H9 (cell line): ENCODE results near the gene GPN2. TPM values are rescaled to one million over a fixed set of nuclear protein-coding genes. Genes with fewer than 3 reads are reported as not detected.

Source experiments
- DNase-seq: peaks from one replicate; pipeline ENCODE4 v3.0.0-alpha.2; 2017
- H2AFZ ChIP-seq: one replicate; pipeline ENCODE4 v1.6.1; 2013; ENCODE audit warnings: mild to moderate bottlenecking, low read length, control low read depth, moderate library complexity
- H2AK5ac ChIP-seq: 2 replicates; pipeline ENCODE4 v1.6.1; 2013; ENCODE audit warnings: low read length, control low read depth, mixed read lengths; ENCODE audit not compliant: insufficient read length
- H2BK120ac ChIP-seq: one replicate; pipeline ENCODE4 v1.6.1; 2013; ENCODE audit warnings: low read depth, mild to moderate bottlenecking, low read length, control low read depth, inconsistent platforms; ENCODE audit not compliant: poor library complexity, severe bottlenecking
- H2BK12ac ChIP-seq: 2 replicates; pipeline ENCODE4 v1.6.1; 2013; ENCODE audit warnings: low read length, control low read depth, mixed read lengths, low read depth; ENCODE audit not compliant: insufficient read length
- H2BK15ac ChIP-seq: 2 replicates; pipeline ENCODE4 v1.6.1; 2013; ENCODE audit warnings: low read depth, low read length, control low read depth
- H2BK20ac ChIP-seq: one replicate; pipeline ENCODE4 v1.6.1; 2013; ENCODE audit warnings: low read depth, mild to moderate bottlenecking, low read length, control low read depth, inconsistent platforms; ENCODE audit not compliant: poor library complexity, severe bottlenecking
- H2BK5ac ChIP-seq: 2 replicates; pipeline ENCODE4 v1.6.1; 2013; ENCODE audit warnings: low read length, control low read depth, mixed read lengths; ENCODE audit not compliant: insufficient read length
- H3K14ac ChIP-seq: 2 replicates; pipeline ENCODE4 v1.6.1; 2013; ENCODE audit warnings: low read length, control low read depth; ENCODE audit not compliant: insufficient read depth
- H3K18ac ChIP-seq: 2 replicates; pipeline ENCODE4 v1.6.1; 2013; ENCODE audit warnings: low read depth, mild to moderate bottlenecking, mixed read lengths, low read length, control low read depth; ENCODE audit not compliant: insufficient read length
- H3K23ac ChIP-seq: 2 replicates; pipeline ENCODE4 v1.6.1; 2013; ENCODE audit warnings: low read length, control low read depth, mixed read lengths, low read depth; ENCODE audit not compliant: insufficient read length
- H3K23me2 ChIP-seq: 2 replicates; pipeline ENCODE4 v1.6.1; 2013; ENCODE audit warnings: low read depth, mild to moderate bottlenecking, mixed read lengths, low read length, control low read depth; ENCODE audit not compliant: insufficient read length, poor library complexity, severe bottlenecking
- H3K27ac ChIP-seq: 2 replicates; pipeline ENCODE4 v1.5.1; 2013; ENCODE audit warnings: low read length, control low read depth, mixed read lengths, low read depth; ENCODE audit not compliant: insufficient read length
- H3K27me3 ChIP-seq: 2 replicates; pipeline ENCODE4 v1.6.1; 2013; ENCODE audit warnings: low read length, control low read depth, inconsistent platforms; ENCODE audit not compliant: insufficient read depth
- H3K4ac ChIP-seq: 2 replicates; pipeline ENCODE4 v1.6.1; 2013; ENCODE audit warnings: low read depth, mild to moderate bottlenecking, control low read depth, inconsistent platforms, low read length, moderate library complexity
- H3K4me1 ChIP-seq: 2 replicates; pipeline ENCODE4 v1.6.1; 2013; ENCODE audit warnings: low read length, control low read depth, inconsistent platforms; ENCODE audit not compliant: insufficient read depth
- H3K4me2 ChIP-seq: 2 replicates; pipeline ENCODE4 v1.6.1; 2013; ENCODE audit warnings: low read length, control low read depth, mixed read lengths; ENCODE audit not compliant: insufficient read length, insufficient read depth
- H3K56ac ChIP-seq: 2 replicates; pipeline ENCODE4 v1.6.1; 2013; ENCODE audit warnings: low read depth, mild to moderate bottlenecking, mixed read lengths, low read length, control low read depth; ENCODE audit not compliant: insufficient read length
- H3K79me1 ChIP-seq: 2 replicates; pipeline ENCODE4 v1.6.1; 2013; ENCODE audit warnings: low read depth, mild to moderate bottlenecking, moderate library complexity, low read length, control low read depth, inconsistent platforms; ENCODE audit not compliant: insufficient read depth, poor library complexity, severe bottlenecking
- H3K79me2 ChIP-seq: 2 replicates; pipeline ENCODE4 v1.6.1; 2013; ENCODE audit warnings: low read length, control low read depth, inconsistent platforms; ENCODE audit not compliant: insufficient read depth
- H3K9ac ChIP-seq: 2 replicates; pipeline ENCODE4 v1.6.1; 2013; ENCODE audit warnings: low read length, control low read depth, mixed read lengths; ENCODE audit not compliant: insufficient read length; ENCODE audit errors: extremely low read depth
- H3K9me3 ChIP-seq: one replicate; pipeline ENCODE4 v1.6.1; 2013; ENCODE audit warnings: low read depth, low read length, inconsistent platforms; ENCODE audit not compliant: control insufficient read depth
- H3T11ph ChIP-seq: one replicate; pipeline ENCODE4 v1.6.1; 2013; ENCODE audit warnings: mild to moderate bottlenecking, low read length, control low read depth, inconsistent platforms
- H4K20me1 ChIP-seq: one replicate; pipeline ENCODE4 v1.6.1; 2013; ENCODE audit not compliant: control insufficient read depth, insufficient read length, insufficient read depth
- H4K5ac ChIP-seq: 2 replicates; pipeline ENCODE4 v1.6.1; 2013; ENCODE audit warnings: low read depth, mild to moderate bottlenecking, mixed read lengths, low read length, control low read depth; ENCODE audit not compliant: insufficient read length
- H4K8ac ChIP-seq: replicated peaks from 2 replicates; pipeline ENCODE4 v1.6.1; 2013; ENCODE audit warnings: low read length, control low read depth, mixed read lengths, low read depth; ENCODE audit not compliant: insufficient read length
- H4K91ac ChIP-seq: 2 replicates; pipeline ENCODE4 v1.6.1; 2013; ENCODE audit warnings: low read depth, mild to moderate bottlenecking, moderate library complexity, mixed read lengths, low read length, control low read depth; ENCODE audit not compliant: insufficient read length
- H3K27ac Mint-ChIP-seq, 3 experiments: 2 replicates in 2 of 3; 3 replicates in 1 of 3; pipeline ENCODE4 v1.8.0; 2020 to 2021; ENCODE audit warnings: mixed read lengths in 3 of 3, mild to moderate bottlenecking in 1 of 3, moderate library complexity in 1 of 3
- H3K27me3 Mint-ChIP-seq: 2 replicates; pipeline ENCODE4 v1.8.0; 2021; ENCODE audit warnings: low read depth, mild to moderate bottlenecking, moderate library complexity, mixed read lengths
- H3K36me3 Mint-ChIP-seq, 3 experiments: 2 replicates in 2 of 3; 3 replicates in 1 of 3; pipeline ENCODE4 v1.8.0; 2020 to 2021; ENCODE audit warnings: low read depth in 3 of 3, mixed read lengths in 3 of 3; ENCODE audit not compliant: insufficient read depth in 1 of 3
- H3K4me1 Mint-ChIP-seq, 2 experiments: 2 replicates each; pipeline ENCODE4 v1.8.0; 2020; ENCODE audit warnings: mixed read lengths in 2 of 2
- H3K4me3 Mint-ChIP-seq, 2 experiments: 2 replicates in 1 of 2; 3 replicates in 1 of 2; pipeline ENCODE4 v1.8.0; 2020 to 2021; ENCODE audit warnings: mild to moderate bottlenecking in 2 of 2, mixed read lengths in 2 of 2, moderate library complexity in 1 of 2
- H3K9me3 Mint-ChIP-seq, 2 experiments: 2 replicates in 1 of 2; 3 replicates in 1 of 2; pipeline ENCODE4 v1.8.0; 2020; ENCODE audit warnings: mild to moderate bottlenecking in 2 of 2, mixed read lengths in 2 of 2, moderate library complexity in 1 of 2
- WGBS: extraction: QIAGEN DNeasy Blood & Tissue Kit; methylation state at CpG from one replicate; pipeline ENCODE4 v1.1.7; 2013; ENCODE audit warnings: missing lambda C conversion rate, low lambda C conversion rate, mixed read lengths; ENCODE audit not compliant: insufficient read length; ENCODE audit errors: extremely low coverage; 5-methylcytosine and 5-hydroxymethylcytosine counted together
- total RNA-seq: library from RNA; stranded (reverse); gene quantifications from 2 replicates; pipeline ENCODE4 v1.2.1, GENCODE V29; 2021
- TF ChIP-seq, protein P1 (sequence below): fragments of 200-600 bp; sonication (generic); conservative IDR thresholded peaks from 3 replicates; pipeline ENCODE4 v1.8.0; 2021; ENCODE audit warnings: antibody characterized with exemption, mild to moderate bottlenecking

GPN2 gene
- total RNA-seq, 1 experiment from 2014 or later = 47.8 TPM

DNA sequence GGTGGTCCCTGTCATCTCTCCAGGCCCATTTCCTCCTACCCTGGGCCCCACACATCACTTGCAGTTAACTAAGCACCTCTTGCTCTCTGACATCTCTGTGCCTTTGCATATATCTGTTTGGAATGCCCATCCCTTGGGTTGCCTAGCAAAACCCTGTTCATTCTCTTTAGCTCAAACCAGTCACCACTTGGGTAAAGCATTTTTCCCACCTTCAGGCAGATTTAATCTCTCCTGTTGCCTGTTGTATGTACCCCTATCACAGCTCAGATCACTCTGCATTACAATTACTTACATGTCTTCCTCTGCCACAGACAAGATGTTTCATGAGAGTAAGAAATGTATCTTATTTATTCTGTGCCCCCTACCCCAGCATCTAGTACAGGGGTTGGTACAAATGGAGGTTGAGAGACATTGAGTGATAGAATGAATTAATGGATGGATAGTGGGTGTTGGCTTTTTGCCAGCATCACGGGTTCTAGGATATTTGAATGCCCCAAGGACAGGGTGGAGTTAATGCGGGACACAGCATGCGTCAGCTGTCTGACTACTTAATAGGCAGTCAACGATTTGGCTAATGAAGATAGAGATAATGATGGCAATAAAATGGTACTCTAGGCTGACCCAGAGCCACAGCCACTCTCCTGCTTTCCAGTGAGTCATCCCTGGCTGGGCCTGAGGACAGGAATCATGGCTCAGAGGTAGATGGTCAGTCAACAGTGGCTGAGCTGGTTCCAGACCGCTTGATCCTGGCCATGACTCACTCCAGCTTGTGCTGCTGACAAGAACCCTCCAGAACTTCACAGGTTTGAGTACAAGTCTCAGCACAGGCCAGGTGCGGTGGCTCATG is 17.2 kb upstream of the GPN2 start:
- H3K4me1 ChIP-seq = no peaks in the 10 kb centered on the region
- no peak overlapping the region for H3K4ac ChIP-seq
- no peak overlapping the region; the same call in 1 of the 2 replicates for H3K14ac ChIP-seq
- Mint-ChIP-seq H3K36me3 (no peaks in the 10 kb centered on the region), H3K4me3 (no peak overlapping the region), H3K27ac (no peak overlapping the region), H3K4me1 (no peaks in the 10 kb centered on the region), H3K27me3 (peaks cover 2% of the 10 kb centered on the region), H3K9me3 (no peaks in the 10 kb centered on the region)
- no peaks in the 10 kb centered on the region for H3K9me3 ChIP-seq
- no peak overlapping the region for H4K91ac ChIP-seq
- H4K20me1 ChIP-seq = no peaks in the 10 kb centered on the region
- H4K8ac ChIP-seq = no peak overlapping the region
- H3K9ac ChIP-seq = no peak overlapping the region
- H3K27ac ChIP-seq = no peak overlapping the region
- H2BK12ac ChIP-seq = no peak overlapping the region
- no peak overlapping the region for H2BK5ac ChIP-seq
- no peaks in the 10 kb centered on the region for H3K79me1 ChIP-seq
- H3K27me3 ChIP-seq = no peaks in the 10 kb centered on the region
- no peaks in the 10 kb centered on the region for H3K23me2 ChIP-seq
- TF ChIP-seq, protein P1, sequence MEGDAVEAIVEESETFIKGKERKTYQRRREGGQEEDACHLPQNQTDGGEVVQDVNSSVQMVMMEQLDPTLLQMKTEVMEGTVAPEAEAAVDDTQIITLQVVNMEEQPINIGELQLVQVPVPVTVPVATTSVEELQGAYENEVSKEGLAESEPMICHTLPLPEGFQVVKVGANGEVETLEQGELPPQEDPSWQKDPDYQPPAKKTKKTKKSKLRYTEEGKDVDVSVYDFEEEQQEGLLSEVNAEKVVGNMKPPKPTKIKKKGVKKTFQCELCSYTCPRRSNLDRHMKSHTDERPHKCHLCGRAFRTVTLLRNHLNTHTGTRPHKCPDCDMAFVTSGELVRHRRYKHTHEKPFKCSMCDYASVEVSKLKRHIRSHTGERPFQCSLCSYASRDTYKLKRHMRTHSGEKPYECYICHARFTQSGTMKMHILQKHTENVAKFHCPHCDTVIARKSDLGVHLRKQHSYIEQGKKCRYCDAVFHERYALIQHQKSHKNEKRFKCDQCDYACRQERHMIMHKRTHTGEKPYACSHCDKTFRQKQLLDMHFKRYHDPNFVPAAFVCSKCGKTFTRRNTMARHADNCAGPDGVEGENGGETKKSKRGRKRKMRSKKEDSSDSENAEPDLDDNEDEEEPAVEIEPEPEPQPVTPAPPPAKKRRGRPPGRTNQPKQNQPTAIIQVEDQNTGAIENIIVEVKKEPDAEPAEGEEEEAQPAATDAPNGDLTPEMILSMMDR = no peak
- H2BK120ac ChIP-seq = no peak overlapping the region
- H2BK15ac ChIP-seq = no peak overlapping the region
- no peak for DNase-seq
- H3K23ac ChIP-seq = no peak overlapping the region
- no peak overlapping the region for H3K56ac ChIP-seq
- H3K4me2 ChIP-seq = no peak overlapping the region
- H3T11ph ChIP-seq = no peak overlapping the region
- no peak overlapping the region for H2BK20ac ChIP-seq
- no peak overlapping the region for H3K18ac ChIP-seq
- H4K5ac ChIP-seq = no peak overlapping the region
- no peak overlapping the region for H2AFZ ChIP-seq
- WGBS = no CpG with 5 or more reads among the region's 6 CpGs
- H3K79me2 ChIP-seq = no peaks in the 10 kb centered on the region
- no peak overlapping the region for H2AK5ac ChIP-seq
